ENCODE results near the gene DSC3. TPM values are rescaled to one million over a fixed set of nuclear protein-coding genes. Genes with fewer than 3 reads are reported as not detected.

DSC3 gene
- total RNA-seq, 4 donors from 2014 or later: 0.38 to 2.0 (median 0.76) TPM

- Histone ChIP-seq H3K36me3 (no peaks in the 10 kb centered on the region), H3K27ac (no peak overlapping the region), H3K27me3 (no peaks in the 10 kb centered on the region), H3K4me1 (no peaks in the 10 kb centered on the region), H3K4me3 (no peak overlapping the region), H3K9me3 (no peaks in the 10 kb centered on the region)
- no peak for DNase-seq
- TF ChIP-seq POLR2A (IDR thresholded peaks at IDR 0.05) (no peak), CTCF (IDR thresholded peaks at IDR 0.05) (no peak)
Observed at GRCh38 chr18:31061945-31062344, 19.4 kb upstream of the DSC3 start.

GRCh38 chr18:31058897-31059296 lies 16.4 kb upstream of the DSC3 start:
- H3K36me3 ChIP-seq: no peaks in the 10 kb centered on the region
- no peaks in the 10 kb centered on the region for H3K27me3 ChIP-seq
- TF ChIP-seq CTCF (IDR thresholded peaks at IDR 0.05) (no peak), POLR2A (IDR thresholded peaks at IDR 0.05) (no peak)
- H3K4me3 ChIP-seq: no peak overlapping the region
- no peak for DNase-seq
- no peaks in the 10 kb centered on the region for H3K9me3 ChIP-seq
- no peaks in the 10 kb centered on the region for H3K4me1 ChIP-seq
- H3K27ac ChIP-seq: no peak overlapping the region

GRCh38 chr18:31057917-31058316 lies 15.4 kb upstream of the DSC3 start:
- no peak overlapping the region for H3K27ac ChIP-seq
- H3K36me3 ChIP-seq: no peaks in the 10 kb centered on the region
- TF ChIP-seq POLR2A (IDR thresholded peaks at IDR 0.05): no peak
- no peak for TF ChIP-seq CTCF (IDR thresholded peaks at IDR 0.05)
- no peak for DNase-seq
- H3K9me3 ChIP-seq: no peaks in the 10 kb centered on the region
- H3K4me3 ChIP-seq: no peak overlapping the region
- H3K4me1 ChIP-seq: no peaks in the 10 kb centered on the region
- no peaks in the 10 kb centered on the region for H3K27me3 ChIP-seq

GRCh38 chr18:31057051-31057450 lies 14.5 kb upstream of the DSC3 start:
- no peaks in the 10 kb centered on the region for H3K4me1 ChIP-seq
- H3K27ac ChIP-seq: no peak overlapping the region
- H3K9me3 ChIP-seq: no peaks in the 10 kb centered on the region
- no peaks in the 10 kb centered on the region for H3K27me3 ChIP-seq
- no peaks in the 10 kb centered on the region for H3K36me3 ChIP-seq
- TF ChIP-seq CTCF (IDR thresholded peaks at IDR 0.05): no peak
- TF ChIP-seq POLR2A (IDR thresholded peaks at IDR 0.05): no peak
- H3K4me3 ChIP-seq: no peak overlapping the region
- no peak for DNase-seq

- Histone ChIP-seq H3K27me3 (no peaks in the 10 kb centered on the region), H3K4me1 (no peaks in the 10 kb centered on the region), H3K9me3 (no peaks in the 10 kb centered on the region), H3K36me3 (no peaks in the 10 kb centered on the region), H3K27ac (no peak overlapping the region), H3K4me3 (no peak overlapping the region)
- TF ChIP-seq CTCF (IDR thresholded peaks at IDR 0.05) (no peak), POLR2A (IDR thresholded peaks at IDR 0.05) (no peak)
- no peak for DNase-seq
Observed at GRCh38 chr18:31056296-31056695, 13.8 kb upstream of the DSC3 start.

- no peak for TF ChIP-seq CTCF (IDR thresholded peaks at IDR 0.05)
- no peak for TF ChIP-seq POLR2A (IDR thresholded peaks at IDR 0.05)
- no peak overlapping the region for H3K27ac ChIP-seq
- H3K36me3 ChIP-seq: no peaks in the 10 kb centered on the region
- H3K27me3 ChIP-seq: no peaks in the 10 kb centered on the region
- no peaks in the 10 kb centered on the region for H3K9me3 ChIP-seq
- H3K4me1 ChIP-seq: no peaks in the 10 kb centered on the region
- no peak for DNase-seq
- no peak overlapping the region for H3K4me3 ChIP-seq
Observed at GRCh38 chr18:31050635-31051034, 8.1 kb upstream of the DSC3 start.
